ENCODE data around the gene CEP112. TPM values are rescaled to one million over a fixed set of nuclear protein-coding genes. Genes with fewer than 3 reads are reported as not detected.
"Not testable (repeated sequence)": the region's sequence is repeated elsewhere in the genome, so short reads cannot be mapped to it uniquely, and the experiment has no call there.

The CEP112 gene
- polyA plus RNA-seq, 1 donor from 2014 or later: 6.0 TPM

- no peak overlapping the region for H2AFZ ChIP-seq (ENCODE audit: low read depth, low read length)
- TF ChIP-seq RAD21 (conservative IDR thresholded peaks at IDR 0.05) (no peak), REST (IDR thresholded peaks at IDR 0.05; ENCODE audit: borderline replicate concordance) (no peak), MXI1 (conservative IDR thresholded peaks at IDR 0.05; ENCODE audit: poor library complexity, severe bottlenecking) (no peak), EP300 (conservative IDR thresholded peaks at IDR 0.05; ENCODE audit: poor library complexity, severe bottlenecking) (no peak), EZH2 (IDR thresholded peaks at IDR 0.05; ENCODE audit: borderline replicate concordance, insufficient read depth, low read length, poor library complexity, severe bottlenecking) (no peak), POLR2AphosphoS5 (IDR thresholded peaks at IDR 0.05) (no peak), TAF1 (IDR thresholded peaks at IDR 0.05; ENCODE audit: low read depth) (no peak), CTCF (IDR thresholded peaks at IDR 0.05; ENCODE audit: poor library complexity, severe bottlenecking) (no peak), SMC3 (conservative IDR thresholded peaks at IDR 0.05; ENCODE audit: poor library complexity) (no peak)
- no peaks in the 10 kb centered on the region for H3K79me2 ChIP-seq (replicated peaks; ENCODE audit: insufficient read depth, low read length)
- no peaks in the 10 kb centered on the region for H3K36me3 ChIP-seq (ENCODE audit: insufficient read depth, low read length)
- no peak overlapping the region for H3K9ac ChIP-seq (ENCODE audit: low read length)
- no peaks in the 10 kb centered on the region for H3K9me2 ChIP-seq (ENCODE audit: insufficient read depth, low read length)
- H3K27ac ChIP-seq (ENCODE audit: low read length): no peak overlapping the region
- no peaks in the 10 kb centered on the region for H3F3A ChIP-seq (ENCODE audit: insufficient read depth, low read length, poor library complexity, severe bottlenecking)
- no peak overlapping the region for H3K4me3 ChIP-seq (ENCODE audit: low read length)
- H3K9me3 ChIP-seq (ENCODE audit: low read length): no peaks in the 10 kb centered on the region
- no peaks in the 10 kb centered on the region for H3K27me3 ChIP-seq (ENCODE audit: insufficient read depth, low read depth, low read length)
- no peaks in the 10 kb centered on the region for H4K20me1 ChIP-seq (ENCODE audit: insufficient read depth)
- no peak overlapping the region for H3K4me2 ChIP-seq (ENCODE audit: low read length)
These were observed 507.3 kb downstream of the CEP112 start for GRCh38 chr17:65684631-65685030.

GRCh38 chr17:65683428-65683827, 508.5 kb downstream of the CEP112 start:
- H3K27me3 ChIP-seq (ENCODE audit: insufficient read depth, low read depth, low read length): no peaks in the 10 kb centered on the region
- no peaks in the 10 kb centered on the region for H3K9me3 ChIP-seq (ENCODE audit: low read length)
- no peak overlapping the region for H3K9ac ChIP-seq (ENCODE audit: low read length)
- H3K4me3 ChIP-seq (ENCODE audit: low read length): no peak overlapping the region
- H4K20me1 ChIP-seq (ENCODE audit: insufficient read depth): no peaks in the 10 kb centered on the region
- H3K9me2 ChIP-seq (ENCODE audit: insufficient read depth, low read length): no peaks in the 10 kb centered on the region
- no peaks in the 10 kb centered on the region for H3F3A ChIP-seq (ENCODE audit: insufficient read depth, low read length, poor library complexity, severe bottlenecking)
- H3K79me2 ChIP-seq (replicated peaks; ENCODE audit: insufficient read depth, low read length): no peaks in the 10 kb centered on the region
- H3K27ac ChIP-seq (ENCODE audit: low read length): no peak overlapping the region
- no peak overlapping the region for H3K4me2 ChIP-seq (ENCODE audit: low read length)
- TF ChIP-seq RAD21 (conservative IDR thresholded peaks at IDR 0.05) (no peak), POLR2AphosphoS5 (IDR thresholded peaks at IDR 0.05) (no peak)
- no peak overlapping the region for H2AFZ ChIP-seq (ENCODE audit: low read depth, low read length)
- H3K36me3 ChIP-seq (ENCODE audit: insufficient read depth, low read length): no peaks in the 10 kb centered on the region

- not testable (repeated sequence) for H2AFZ ChIP-seq (ENCODE audit: low read depth, low read length); H3K9me2 ChIP-seq (ENCODE audit: insufficient read depth, low read length); H3F3A ChIP-seq (ENCODE audit: insufficient read depth, low read length, poor library complexity, severe bottlenecking); H3K4me3 ChIP-seq (ENCODE audit: low read length); H3K36me3 ChIP-seq (ENCODE audit: insufficient read depth, low read length); H3K9ac ChIP-seq (ENCODE audit: low read length); H3K9me3 ChIP-seq (ENCODE audit: low read length); H4K20me1 ChIP-seq (ENCODE audit: insufficient read depth); H3K79me2 ChIP-seq (replicated peaks; ENCODE audit: insufficient read depth, low read length); H3K4me2 ChIP-seq (ENCODE audit: low read length); H3K27ac ChIP-seq (ENCODE audit: low read length); H3K27me3 ChIP-seq (ENCODE audit: insufficient read depth, low read depth, low read length)
These were observed 510.2 kb downstream of the CEP112 start for GRCh38 chr17:65681763-65682162.

All from neural cell (in vitro differentiated cells).